Testis (tissue), 2 donors: Measurements from ENCODE around the gene MEG3.

ENCODE experiments used
- CTCF ChIP-seq, 3 experiments: fragments of 450-650 bp in 2 of 3; fragments of 200-600 bp in 1 of 3; sonication (generic) in 1 of 3; IDR thresholded peaks; one replicate each; pipeline ENCODE4 v1.5.1; 2016 to 2019; ENCODE audit warnings: antibody characterized with exemption in 3 of 3, mild to moderate bottlenecking in 2 of 3, moderate library complexity in 1 of 3
- POLR2A ChIP-seq: fragments of 450-650 bp; IDR thresholded peaks from one replicate; pipeline ENCODE4 v1.6.1; 2017; ENCODE audit warnings: antibody characterized with exemption, mild to moderate bottlenecking, moderate library complexity

DNA sequence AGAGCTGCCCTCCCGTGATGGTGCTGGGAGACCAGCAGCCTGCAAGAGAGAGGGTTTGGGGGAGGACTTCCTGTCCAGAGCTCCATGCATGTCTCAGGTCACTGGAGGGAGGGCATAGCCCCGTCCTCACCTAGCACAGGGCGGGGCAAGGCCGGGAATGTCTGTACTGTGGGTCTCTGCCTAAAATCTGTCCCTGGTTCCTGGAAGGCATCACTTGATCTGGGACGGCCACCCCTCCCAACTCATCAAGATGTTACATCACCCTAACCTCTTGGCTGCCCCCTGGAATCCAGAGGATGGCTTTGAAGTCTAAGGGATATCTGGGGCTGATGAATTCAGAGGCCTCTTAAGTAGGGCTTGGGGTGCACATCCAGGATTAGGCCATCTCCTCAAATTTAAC, 37.0 kb upstream of the MEG3 start:
- TF ChIP-seq CTCF (IDR thresholded peaks at IDR 0.05) (no peak), POLR2A (no peak)
